ENCODE measurements around the gene CYB5A. TPM values are rescaled to one million over a fixed set of nuclear protein-coding genes. Genes with fewer than 3 reads are reported as not detected.
"Not testable (repeated sequence)": the region's sequence is repeated elsewhere in the genome, so short reads cannot be mapped to it uniquely, and the experiment has no call there.

CYB5A gene
- polyA plus RNA-seq, 3 donors: 280 to 335 (median 290) TPM

GRCh38 chr18:74310411-74310810 is 18.6 kb upstream of the CYB5A start:
- no peak for DNase-seq

DNA sequence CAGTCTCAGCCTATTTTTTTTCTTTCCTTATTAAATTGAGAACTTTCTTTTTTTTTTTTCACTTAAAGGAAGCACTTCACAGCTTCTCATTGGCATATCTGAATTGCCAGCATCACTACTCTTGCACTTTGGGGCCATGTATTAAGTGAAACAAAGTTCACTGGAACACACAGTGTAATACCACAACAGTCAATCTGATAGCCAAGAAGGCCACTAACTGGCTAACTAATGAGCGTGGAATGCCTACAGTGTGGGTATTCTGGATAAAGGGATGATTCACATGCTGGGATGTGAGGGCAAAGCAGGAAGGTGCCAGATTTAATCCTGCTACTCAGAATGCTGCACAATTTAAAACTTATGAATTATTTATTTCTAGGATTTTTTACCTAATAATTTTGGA is 12.2 kb upstream of the CYB5A start:
- no peak for DNase-seq

GRCh38 chr18:74303306-74303705 is 11.5 kb upstream of the CYB5A start:
- no peak for DNase-seq

GRCh38 chr18:74299746-74300145 is 8.0 kb upstream of the CYB5A start:
- DNase-seq: no peak

DNA sequence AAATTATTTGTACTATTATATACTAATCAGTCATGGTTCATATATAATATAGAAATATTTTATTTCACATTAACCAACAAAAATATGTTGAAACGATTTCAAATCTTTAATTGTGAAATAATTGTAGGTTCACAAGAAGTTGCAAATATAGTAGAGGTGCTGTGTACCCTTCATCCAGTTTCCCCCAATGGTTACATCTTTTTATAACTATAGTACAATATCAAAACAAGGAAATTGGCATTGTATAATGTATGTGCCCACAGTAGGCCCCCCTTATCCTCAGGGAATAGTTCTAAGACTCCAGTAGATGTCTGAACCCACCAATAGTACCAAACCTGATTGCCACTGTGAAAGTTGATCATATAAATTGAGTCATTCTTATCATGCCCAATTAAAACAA is 7.4 kb upstream of the CYB5A start:
- no peak for DNase-seq

DNA sequence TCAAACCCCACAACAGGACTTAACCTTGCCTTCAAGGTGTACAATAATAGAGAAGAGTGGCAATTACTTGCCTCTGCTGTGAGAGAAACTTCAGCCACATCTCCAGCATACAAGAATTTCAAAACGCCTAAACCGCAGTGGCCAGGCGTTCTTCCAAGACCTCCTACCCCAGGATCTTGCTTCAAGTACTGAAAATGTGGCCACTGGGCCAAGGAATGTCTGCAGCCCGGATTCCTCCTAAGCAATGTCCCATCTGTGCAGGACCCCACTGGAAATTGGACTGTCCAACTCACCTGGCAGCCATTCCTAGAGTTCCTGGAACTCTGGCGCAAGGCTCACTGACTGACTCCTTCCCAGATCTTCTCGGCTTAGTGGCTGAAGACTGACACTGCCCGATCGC is 2.8 kb upstream of the CYB5A start:
- DNase-seq: no peak

DNA sequence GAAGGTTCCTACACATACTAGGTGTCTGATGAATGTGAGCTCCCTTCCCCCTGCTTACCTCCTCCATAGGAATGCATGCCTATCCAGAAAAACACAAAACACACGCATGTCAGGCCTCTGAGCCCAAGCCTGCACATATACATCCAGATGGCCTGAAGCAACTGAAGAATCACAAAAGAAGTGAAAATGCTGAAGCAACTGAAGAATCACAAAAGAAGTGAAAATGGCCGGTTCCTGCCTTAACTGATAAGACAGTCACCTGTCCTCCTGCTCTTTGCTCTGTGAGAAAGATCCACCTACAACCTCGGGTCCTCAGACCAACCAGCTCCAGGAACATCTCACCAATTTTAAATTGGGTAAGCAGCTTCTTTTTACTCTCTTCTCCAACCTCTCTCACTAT is 1.2 kb upstream of the CYB5A start:
- DNase-seq: not testable (repeated sequence)

GRCh38 chr18:74292541-74292858 is 737 bp upstream of the CYB5A start:
- DNase-seq: no peak

DNA sequence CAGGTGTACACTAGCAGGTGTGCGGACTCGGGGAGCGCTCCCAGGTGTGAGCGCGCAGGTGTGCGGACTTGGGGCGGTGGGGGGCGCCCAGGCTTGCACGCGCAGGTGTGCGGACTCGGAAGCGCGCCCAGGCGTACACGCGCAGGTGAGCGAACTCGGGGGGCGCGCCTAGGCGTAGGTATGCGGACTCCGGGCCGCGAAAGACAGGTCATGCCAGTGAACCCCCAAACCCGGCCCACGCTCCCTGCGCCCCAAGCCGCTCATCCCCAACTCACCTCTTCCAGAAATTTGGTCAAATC is 342 bp downstream of the CYB5A start:
- no peak for DNase-seq

- no peak for DNase-seq
Measured at GRCh38 chr18:74290794-74291471, 830 bp downstream of the CYB5A start.

DNA sequence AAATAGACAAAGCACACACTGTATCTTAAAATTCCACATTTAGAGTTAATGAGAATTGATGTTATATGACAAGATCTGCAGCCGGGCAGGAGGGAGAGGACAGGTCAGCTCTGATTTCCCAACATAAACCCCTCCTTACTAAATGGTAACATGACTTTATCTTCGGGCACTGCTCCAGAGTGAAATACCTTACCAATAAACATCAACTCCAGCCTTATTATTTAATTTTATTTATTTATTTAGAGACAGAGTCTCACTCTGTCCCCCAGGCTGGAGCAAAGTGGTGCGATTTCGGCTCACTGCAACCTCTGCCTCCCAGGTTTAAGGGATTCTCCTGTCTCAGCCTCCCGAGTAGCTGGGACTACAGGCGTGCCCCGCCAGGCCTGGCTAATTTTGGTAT is 1.7 kb downstream of the CYB5A start:
- DNase-seq: no peak

DNA sequence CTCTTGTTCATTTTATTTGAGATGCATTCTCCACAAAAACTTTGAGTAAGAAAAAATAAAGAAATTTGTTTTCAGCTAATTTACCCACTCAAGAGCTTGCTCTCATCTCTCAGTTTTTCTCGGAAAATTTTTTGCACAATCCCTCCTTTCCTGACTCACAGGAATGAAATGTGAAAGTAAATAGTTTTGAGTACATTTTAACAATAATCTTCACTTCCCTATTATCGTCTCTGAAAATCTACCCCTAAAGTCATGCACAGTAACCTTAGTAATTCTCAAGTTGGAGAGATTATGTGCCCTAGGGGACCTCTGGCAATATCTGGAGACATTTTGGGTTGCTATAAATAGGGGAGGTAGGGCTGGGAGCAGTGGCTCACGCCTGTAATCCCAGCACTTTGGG is 2.6 kb downstream of the CYB5A start:
- DNase-seq: no peak

DNA sequence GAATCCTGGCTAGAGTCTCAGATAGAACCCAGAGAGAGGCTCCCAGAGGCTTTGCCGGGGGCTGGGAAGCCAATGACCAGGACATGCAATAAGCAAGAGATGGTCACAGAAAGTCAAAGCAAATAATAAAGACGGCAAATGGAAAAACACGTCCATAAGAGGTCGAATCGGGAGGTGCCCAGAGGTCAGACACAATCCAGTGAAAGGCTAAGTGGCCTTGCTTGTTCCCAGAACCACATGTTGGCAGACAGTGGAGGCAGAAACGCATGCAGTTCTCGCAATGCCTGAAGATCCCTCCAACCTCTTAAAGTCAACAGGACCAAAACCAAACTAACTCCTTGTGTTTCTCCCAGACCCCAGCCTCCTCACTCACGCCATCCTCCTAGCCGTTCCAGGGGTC is 3.0 kb downstream of the CYB5A start:
- no peak for DNase-seq

GRCh38 chr18:74288041-74288440 is 3.7 kb downstream of the CYB5A start:
- no peak for DNase-seq

- DNase-seq: no peak
Measured at GRCh38 chr18:74286856-74287255, 4.9 kb downstream of the CYB5A start.

- no peak for DNase-seq
Measured at GRCh38 chr18:74286106-74286855, 5.5 kb downstream of the CYB5A start.

DNA sequence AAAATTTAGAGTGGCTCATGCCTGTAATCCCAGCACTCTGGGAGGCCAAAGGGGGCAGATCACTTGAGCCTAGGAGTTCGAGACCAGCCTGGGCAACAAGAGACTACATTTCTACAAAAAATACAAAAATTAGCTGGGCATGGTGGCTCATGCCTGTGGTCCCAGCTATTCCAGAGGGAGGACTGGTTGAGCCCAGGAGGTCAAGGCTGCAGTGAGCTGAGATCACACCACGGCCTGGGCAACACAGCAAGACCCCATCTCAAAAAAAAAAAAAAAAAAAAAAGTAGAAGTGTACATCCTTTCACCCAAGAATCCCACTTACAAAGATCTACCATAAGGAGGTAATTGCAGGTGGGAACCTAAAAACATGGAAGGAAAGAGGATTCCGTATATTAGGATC is 6.2 kb downstream of the CYB5A start:
- not testable (repeated sequence) for DNase-seq

GRCh38 chr18:74284980-74285355 is 6.8 kb downstream of the CYB5A start:
- no peak for DNase-seq

DNA sequence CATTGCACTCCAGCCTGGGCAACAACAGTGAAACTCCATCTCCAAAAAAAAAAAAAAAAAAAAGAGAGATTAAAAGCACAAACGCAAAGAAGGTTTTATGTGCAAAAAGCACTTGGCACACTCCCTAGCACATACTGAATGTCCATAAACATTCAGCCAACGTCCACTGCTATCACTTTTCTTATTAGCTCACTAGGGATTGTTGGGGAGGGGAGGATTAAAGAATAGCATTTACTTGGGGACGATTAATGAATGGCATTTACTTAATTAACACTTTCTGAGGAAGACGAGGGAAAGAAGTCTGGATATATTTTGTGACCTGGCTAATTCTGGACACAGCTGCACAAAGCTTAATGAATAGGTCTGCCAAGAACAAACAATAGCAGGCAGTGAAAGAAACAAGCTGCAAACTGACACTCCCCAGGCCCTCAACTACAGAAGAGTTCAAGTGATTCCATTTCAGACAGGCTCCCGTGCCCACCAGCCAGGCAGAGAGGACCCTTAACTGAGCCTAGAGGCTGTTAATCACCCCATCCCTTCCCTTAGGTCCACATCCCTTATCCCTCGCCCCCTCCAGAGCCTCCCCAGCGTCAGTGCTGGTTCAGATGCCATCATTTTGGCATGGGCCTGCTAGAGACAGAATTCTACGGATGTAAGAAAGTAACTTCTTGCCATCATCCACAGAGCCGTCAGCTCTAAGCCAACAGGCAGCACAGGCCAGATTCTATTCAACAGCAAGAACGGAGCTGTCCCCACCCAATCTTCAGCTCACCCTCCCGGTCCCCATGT is 7.4 kb downstream of the CYB5A start:
- DNase-seq: peak; percentile 67

GRCh38 chr18:74283646-74284045 is 8.1 kb downstream of the CYB5A start:
- DNase-seq: no peak

DNA sequence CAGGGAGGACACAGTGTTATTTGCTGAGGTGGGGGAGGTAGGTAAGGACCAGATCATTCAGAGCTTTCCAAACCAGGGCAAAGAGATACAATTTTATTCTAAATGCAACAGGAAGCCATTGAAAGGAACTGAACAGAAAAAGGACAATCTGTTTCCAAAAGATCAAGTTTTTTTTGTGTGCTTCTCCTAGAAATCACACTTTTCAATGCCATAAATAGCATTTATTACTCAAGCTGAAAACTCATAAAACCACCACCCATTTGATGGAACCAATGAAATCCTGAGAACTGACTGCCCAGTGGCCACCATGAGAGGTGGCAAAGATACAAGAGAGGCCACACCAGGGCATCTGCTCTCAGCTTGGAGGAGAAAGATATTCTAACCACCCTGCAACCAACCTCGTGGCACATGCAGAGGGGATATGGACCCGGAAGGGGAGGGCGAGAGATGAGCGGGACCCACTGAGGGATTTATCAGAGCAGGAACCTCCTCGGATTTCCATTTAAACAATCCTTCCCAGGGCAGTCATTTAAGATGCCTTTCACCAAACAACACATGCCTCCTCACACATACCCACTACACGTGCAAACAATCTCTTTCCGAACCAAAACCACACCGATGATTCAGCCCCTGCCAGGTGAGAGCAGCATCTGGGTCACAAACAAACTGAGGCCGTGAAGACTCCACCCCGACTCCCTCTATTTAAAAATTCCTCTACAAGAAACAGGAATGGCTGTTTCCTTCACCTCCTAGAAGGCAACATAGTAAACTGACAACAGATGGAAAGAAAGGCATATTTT is 8.8 kb downstream of the CYB5A start:
- no peak for DNase-seq

DNA sequence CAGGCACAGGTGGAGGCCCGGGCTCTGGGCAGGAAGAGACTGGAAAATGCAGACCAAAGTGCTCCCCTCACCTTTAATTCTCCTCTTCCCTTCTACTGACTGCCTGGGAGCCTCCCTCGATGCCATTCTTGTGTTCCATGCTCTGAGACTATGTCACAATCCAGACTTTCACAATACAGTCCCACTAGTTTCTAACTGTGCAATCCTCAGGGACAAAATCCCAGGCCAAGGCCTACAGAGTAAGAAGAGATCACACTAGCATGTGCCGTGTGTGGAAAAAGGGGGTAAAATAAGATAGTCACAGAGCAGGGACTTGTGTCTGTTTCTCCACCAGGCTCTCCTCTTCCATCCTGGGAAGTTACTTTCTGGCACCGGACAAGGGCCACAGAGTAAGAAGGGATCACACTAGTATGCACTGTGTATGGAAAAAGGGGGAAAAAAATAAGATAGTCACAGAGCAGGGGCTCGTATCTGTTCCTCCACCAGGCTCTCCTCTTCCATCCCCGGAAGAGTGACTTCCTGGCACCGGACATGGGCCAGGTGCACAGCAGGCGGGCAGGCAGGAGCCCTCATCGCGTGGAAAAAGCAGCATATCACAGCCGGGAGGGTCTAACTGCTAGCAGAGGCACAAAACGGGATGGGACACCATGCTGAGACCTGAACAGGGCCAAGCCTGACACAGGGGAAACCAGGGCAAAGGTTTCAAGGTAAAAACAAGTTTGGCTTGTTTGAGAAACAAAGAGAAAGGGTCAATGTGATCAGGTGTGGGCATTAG is 9.6 kb downstream of the CYB5A start:
- no peak for DNase-seq
